HG02763 (cell line): ENCODE data around the gene KIF5C.
A peak's percentile ranks its signal among the peaks of the same experiment; 100 is the strongest.

ENCODE experiments used
- ATAC-seq: cut with Tn5 transposase; IDR thresholded peaks from one replicate; pipeline ENCODE4 v1.9.1; 2021; ENCODE audit warnings: mild to moderate bottlenecking, moderate library complexity; ENCODE audit not compliant: unreplicated experiment

The KIF5C gene

DNA sequence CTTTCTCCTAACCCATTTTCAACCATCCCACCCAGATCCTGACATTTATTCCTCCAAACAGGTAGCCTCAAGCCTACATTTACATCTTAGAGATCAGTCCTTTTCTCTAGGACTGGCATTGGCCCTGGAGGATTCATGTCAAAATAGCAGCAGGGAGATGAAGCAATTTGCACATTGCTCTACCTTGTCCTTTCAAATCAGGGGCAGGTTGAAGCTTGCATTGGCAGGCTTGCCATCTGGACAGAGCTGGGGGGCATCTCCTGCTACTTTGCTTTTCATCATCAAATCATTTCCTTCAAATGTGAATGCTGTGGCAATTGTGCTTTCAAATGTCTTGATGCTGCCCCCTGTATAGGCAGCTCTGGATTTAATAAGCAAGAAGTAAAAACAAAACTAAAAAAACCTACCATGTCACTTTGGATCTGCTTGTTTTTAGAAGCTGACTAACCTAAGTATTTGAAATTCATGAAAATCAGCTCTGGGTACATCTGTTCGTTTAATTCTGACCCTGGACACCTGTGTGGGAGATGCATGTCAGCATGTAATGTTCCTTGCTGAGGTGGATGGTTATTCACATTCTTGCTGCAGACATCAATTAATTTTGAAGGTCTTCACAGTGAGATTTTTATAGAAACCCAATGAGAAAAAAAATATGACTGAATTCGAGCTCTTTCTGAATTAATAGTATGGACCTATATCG is 47.9 kb downstream of the KIF5C start:
- ATAC-seq, result no peak

GRCh38 chr2:148924514-148925178 is 49.6 kb downstream of the KIF5C start:
- no peak for ATAC-seq

- ATAC-seq, result peak; percentile 86
Observed at GRCh38 chr2:148926291-148926961, 51.4 kb downstream of the KIF5C start.

- peak; percentile 35 for ATAC-seq
Observed at GRCh38 chr2:148926981-148927401, 52.0 kb downstream of the KIF5C start.

DNA sequence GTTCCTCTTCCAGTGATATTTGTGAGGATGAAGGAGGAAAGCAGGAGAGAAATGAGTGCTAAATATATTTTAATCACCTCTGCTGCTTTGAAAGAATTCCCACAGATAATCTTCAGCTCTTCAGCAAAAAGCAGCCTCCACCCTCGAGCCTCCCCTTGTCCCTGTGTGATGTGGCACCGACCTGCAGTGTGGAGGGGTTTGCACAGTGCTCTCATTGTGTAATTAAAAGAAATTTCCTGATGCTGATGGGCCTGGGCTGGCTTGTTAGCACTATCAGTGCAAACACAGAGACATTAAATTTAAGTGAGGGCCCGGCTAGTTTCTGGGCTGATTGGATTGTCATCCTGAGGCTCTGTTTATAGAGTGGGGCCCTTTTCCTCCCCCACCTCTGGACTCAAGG is 53.4 kb downstream of the KIF5C start:
- ATAC-seq, result no peak

- no peak for ATAC-seq
Observed at GRCh38 chr2:148930046-148930775, 55.2 kb downstream of the KIF5C start.

DNA sequence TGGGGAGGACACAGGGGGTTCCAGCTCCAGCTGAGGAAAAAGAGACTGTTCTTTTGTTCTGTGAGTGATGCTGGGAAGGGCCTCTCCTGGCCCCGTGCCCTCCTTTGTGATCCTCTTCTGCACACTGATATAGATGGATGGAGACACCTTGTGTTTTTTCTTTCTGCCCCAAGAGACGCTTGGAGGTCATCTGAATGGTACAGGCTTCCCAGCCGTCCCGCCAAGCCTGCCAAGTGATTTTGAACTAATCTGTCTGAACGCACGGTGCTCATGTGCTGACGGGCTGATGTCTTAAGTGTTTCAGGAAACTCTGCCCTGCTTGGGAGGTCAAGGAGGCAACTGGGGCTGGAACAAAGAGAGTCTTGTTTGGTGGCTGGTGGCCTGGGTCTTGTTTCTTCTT is 57.5 kb downstream of the KIF5C start:
- ATAC-seq, result no peak

DNA sequence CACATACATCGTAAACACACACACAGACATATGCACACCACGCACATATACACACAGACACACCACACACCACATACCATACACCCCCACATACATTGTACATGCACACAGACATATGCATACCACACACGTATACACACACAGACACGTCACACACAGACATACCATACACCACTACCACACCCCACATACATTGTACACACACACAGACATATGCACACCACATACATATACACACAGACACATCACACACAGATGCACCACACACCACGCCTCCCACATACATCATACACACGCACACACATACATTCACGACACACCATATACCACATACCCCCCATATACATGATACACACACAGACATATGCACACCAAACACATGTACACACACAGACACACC is 58.4 kb downstream of the KIF5C start:
- no peak for ATAC-seq

DNA sequence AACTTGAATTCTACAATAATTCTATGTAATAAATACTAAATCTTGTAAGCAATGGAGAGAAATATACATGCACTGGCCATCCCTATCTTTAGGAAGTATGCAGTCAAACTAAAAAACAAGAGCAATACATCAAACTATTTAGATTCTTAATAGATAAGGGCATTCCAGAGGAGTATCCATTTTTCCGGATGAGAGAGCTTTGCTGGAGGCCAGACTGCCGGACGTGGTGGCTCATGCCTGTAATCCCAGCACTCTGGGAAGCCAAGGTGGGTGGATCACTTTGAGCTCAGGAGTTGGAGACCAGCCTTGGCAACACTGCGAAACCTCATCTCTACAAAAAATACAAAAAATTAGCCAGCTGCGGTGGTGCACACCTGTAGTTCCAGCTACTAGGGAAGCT is 60.8 kb downstream of the KIF5C start:
- ATAC-seq, result no peak

DNA sequence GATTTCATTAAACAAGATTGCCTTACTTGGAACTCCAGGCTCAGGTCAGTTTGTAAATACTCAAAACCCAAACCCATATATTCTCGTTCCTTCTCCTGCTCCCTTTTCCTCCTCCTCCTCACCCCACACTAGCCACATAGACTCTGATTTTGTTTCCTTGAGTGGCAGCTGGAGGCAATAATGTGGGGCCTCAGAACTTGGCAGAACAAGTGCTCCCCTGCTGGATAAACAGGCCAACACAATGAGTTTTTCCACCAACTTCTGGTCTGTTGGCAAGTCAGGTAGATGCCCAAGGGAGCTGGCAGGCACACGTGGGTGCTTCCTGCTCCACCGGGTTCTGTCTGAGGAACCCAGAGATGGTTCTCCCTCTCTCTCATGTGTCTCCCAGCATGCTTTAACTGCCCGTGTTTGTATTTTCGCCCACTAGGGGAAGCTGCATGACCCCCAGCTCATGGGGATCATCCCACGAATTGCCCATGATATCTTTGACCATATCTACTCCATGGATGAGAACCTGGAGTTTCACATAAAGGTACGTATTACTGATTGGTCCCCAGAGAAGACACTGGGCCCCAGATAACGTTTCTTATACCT is 61.9 kb downstream of the KIF5C start:
- no peak for ATAC-seq

DNA sequence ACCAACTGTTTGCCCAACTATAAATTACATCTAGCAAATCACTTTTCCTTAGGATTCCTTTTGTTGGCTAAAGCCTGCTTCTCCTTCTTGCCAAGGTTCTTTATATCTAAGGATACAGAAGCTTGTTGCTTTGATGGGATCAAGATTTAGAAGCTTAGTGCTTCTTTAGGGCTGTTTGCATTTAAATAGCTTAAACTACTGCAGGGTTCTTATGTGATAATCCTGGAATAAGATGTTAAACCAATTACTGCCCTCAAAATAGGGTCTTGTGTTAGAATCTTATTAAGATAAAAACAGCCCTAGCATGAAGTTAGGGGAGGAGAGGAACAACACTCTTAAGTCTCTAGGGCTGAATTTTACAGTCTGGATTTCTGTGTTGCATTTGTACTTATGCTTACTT is 64.2 kb downstream of the KIF5C start:
- no peak for ATAC-seq

DNA sequence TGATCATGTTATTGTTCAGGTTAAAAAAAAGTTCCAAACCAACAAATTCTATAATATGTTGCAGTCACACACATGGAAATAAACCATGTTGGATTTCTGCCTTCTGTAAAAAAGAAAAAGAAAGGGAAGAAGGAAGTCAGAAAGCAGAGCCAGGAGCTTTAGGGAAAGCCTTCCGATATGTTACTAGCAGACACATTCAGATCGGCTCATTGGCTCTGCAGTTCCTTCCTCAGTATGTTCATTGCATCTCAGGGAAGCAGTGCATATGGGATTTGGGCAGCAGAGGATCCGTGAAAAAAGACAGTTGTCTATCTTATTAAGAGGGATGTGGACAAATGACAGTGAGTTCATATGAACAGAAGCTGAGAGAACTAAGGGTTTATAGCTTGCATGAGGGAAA is 68.1 kb downstream of the KIF5C start:
- no peak for ATAC-seq

- no peak for ATAC-seq
Observed at GRCh38 chr2:148944536-148944935, 69.5 kb downstream of the KIF5C start.

DNA sequence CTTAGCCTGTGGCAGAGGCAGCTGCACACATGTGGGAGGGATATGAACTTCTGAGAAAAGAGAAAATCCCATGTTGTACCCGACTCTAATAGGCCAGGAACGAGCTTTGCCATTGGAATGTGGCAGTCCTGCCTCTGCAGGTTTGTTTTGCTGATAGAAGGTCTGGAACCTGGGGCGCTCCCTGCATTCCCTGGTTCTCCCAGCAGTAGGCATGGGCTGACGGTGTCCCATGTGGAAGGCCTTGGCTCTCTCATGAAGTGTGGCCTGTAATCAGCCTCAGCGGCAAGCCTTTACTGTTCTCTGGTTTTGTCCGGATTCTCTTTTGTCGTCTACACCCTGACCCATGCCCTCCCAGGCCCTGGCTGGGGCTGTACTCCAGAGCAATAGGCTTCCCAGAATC is 72.3 kb downstream of the KIF5C start:
- ATAC-seq, result no peak

DNA sequence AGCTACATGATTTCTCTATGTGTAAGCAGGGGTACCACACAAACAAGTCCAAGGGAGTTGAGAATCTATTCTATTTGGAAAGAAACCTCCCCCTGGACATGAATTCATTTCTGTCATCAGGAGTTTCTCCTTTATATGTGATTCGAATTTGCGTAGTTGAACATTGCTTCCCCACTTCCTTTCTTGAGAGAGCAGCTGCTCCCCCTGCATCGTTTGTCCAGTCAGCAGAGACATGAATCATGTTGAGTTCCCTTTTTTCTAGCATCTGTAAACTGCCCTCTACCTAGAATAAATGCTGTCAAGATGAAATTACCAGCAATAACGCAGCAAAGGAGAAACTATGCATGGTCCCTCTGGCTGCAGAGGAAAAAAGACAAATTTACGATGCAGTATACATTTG is 73.8 kb downstream of the KIF5C start:
- no peak for ATAC-seq

DNA sequence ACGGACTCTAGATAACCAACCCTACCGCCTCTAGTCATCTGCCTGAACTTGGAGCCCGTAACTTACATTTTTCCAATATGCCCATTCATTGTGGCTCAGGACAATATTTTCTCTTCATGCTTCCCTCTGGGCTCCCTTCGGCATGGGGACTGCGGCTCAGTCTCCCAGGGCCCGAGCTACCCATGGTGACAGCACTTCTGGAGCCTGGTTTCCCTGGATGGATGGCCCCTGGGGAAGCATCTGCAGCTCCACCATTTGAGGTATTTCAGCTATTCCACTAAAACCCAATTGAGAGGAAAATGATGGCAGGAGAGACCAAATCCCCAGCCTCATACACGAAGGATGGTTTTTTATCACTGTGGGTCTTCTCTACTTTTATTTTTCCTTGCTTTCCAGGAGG is 74.3 kb downstream of the KIF5C start:
- ATAC-seq, result no peak

GRCh38 chr2:148952621-148953020 is 77.6 kb downstream of the KIF5C start:
- ATAC-seq, result no peak

- no peak for ATAC-seq
Observed at GRCh38 chr2:148953426-148953825, 78.4 kb downstream of the KIF5C start.

- ATAC-seq, result no peak
Observed at GRCh38 chr2:148954536-148954935, 79.5 kb downstream of the KIF5C start.

DNA sequence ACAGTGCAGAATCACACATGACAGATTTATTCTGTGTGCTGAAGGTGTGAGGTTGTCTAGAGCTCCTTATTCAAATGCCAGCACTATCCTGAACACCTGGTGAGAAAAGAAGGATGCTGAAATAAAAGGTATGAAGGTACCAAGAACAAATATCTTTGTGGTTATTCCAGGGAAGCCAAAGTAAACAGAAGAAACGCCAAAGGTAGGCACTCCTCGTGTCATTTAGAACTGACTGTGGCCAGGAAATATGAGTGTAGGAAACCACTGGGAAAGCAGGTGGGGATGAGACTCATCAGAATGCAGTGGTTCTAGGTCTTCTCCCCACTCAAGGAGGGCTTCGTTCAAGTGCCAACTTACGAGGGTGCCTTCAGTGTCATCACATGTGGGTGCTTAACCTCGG is 80.8 kb downstream of the KIF5C start:
- no peak for ATAC-seq

DNA sequence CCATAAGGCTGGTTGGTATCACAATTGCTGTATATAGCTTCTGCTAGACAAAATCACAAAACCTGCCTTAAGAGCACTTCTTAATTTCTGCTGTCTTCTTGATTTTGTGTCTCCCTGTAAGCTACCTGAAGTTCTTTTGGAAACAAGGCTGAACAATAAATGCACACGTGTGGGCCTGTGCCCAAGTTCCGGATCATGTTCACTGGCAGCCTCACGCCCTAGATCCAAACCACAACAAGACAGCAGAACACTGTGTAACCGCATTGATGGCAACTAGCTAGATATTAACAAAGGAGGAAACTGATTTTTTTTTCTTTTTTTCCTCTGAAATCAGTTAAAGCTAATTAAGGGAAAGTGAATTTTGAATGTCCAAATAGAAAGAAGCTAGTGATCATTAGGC is 82.0 kb downstream of the KIF5C start:
- no peak for ATAC-seq
